ENCODE data around the gene RNF149.
A peak's percentile ranks its signal among the peaks of the same experiment; 100 is the strongest.

- TF ChIP-seq, protein P1, sequence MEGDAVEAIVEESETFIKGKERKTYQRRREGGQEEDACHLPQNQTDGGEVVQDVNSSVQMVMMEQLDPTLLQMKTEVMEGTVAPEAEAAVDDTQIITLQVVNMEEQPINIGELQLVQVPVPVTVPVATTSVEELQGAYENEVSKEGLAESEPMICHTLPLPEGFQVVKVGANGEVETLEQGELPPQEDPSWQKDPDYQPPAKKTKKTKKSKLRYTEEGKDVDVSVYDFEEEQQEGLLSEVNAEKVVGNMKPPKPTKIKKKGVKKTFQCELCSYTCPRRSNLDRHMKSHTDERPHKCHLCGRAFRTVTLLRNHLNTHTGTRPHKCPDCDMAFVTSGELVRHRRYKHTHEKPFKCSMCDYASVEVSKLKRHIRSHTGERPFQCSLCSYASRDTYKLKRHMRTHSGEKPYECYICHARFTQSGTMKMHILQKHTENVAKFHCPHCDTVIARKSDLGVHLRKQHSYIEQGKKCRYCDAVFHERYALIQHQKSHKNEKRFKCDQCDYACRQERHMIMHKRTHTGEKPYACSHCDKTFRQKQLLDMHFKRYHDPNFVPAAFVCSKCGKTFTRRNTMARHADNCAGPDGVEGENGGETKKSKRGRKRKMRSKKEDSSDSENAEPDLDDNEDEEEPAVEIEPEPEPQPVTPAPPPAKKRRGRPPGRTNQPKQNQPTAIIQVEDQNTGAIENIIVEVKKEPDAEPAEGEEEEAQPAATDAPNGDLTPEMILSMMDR (IDR thresholded peaks at IDR 0.05; ENCODE audit: low read depth, low read length) = peak; percentile 39
- TF ChIP-seq, protein P2, sequence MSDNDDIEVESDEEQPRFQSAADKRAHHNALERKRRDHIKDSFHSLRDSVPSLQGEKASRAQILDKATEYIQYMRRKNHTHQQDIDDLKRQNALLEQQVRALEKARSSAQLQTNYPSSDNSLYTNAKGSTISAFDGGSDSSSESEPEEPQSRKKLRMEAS (IDR thresholded peaks at IDR 0.05; ENCODE audit: low read depth, low read length) = no peak
- TF ChIP-seq MYC (IDR thresholded peaks at IDR 0.05; ENCODE audit: low read depth, low read length) = no peak
These were observed 56.6 kb downstream of the RNF149 start for GRCh38 chr2:101251844-101252407.

Measured in NB4 (cell line).